HEK293T (cell line): Measurements from ENCODE around the gene CAMSAP3.

Experiments used
- CTCF ChIA-PET: fragments of 350-600 bp; formaldehyde crosslinking; extraction: SDS; loops from one replicate; lab custom pipeline; 2021; ENCODE audit warnings: antibody characterized with exemption, inconsistent platforms; lab: Yijun Ruan, JAX
- POLR2A ChIA-PET: fragments of 350-600 bp; formaldehyde crosslinking; extraction: SDS; loops from one replicate; lab custom pipeline; 2020; ENCODE audit warnings: antibody characterized with exemption, inconsistent platforms; lab: Yijun Ruan, JAX
- DNase-seq: peaks from one replicate; pipeline ENCODE4 v3.0.0; 2012; ENCODE audit warnings: mixed read lengths; ENCODE audit errors: extremely low spot score
- ARNT ChIP-seq: fragments of 450-650 bp; IDR thresholded peaks from 2 replicates; pipeline ENCODE4 v1.6.1; 2017; ENCODE audit warnings: mild to moderate bottlenecking
- BHLHE40 ChIP-seq: fragments of 450-650 bp; IDR thresholded peaks from 2 replicates; pipeline ENCODE4 v1.6.1; 2016; ENCODE audit warnings: mild to moderate bottlenecking, moderate library complexity, borderline replicate concordance
- CTBP1 ChIP-seq: fragments of 450-650 bp; IDR thresholded peaks from 2 replicates; pipeline ENCODE4 v1.6.1; 2016; ENCODE audit warnings: borderline replicate concordance
- ELF4 ChIP-seq: fragments of 450-650 bp; IDR thresholded peaks from 2 replicates; pipeline ENCODE4 v1.6.1; 2017; ENCODE audit warnings: antibody characterized with exemption
- FOXA1 ChIP-seq: fragments of 450-650 bp; IDR thresholded peaks from 2 replicates; pipeline ENCODE4 v1.6.1; 2016; ENCODE audit warnings: mild to moderate bottlenecking
- FOXK2 ChIP-seq: fragments of 450-650 bp; IDR thresholded peaks from 2 replicates; pipeline ENCODE4 v1.6.1; 2016; ENCODE audit warnings: mild to moderate bottlenecking
- FOXM1 ChIP-seq: fragments of 450-650 bp; IDR thresholded peaks from 2 replicates; pipeline ENCODE4 v1.6.1; 2017; ENCODE audit warnings: mild to moderate bottlenecking, borderline replicate concordance
- HDGF ChIP-seq: fragments of 450-650 bp; IDR thresholded peaks from 2 replicates; pipeline ENCODE4 v1.6.1; 2017; ENCODE audit warnings: antibody characterized with exemption, borderline replicate concordance
- L3MBTL2 ChIP-seq: fragments of 450-650 bp; conservative IDR thresholded peaks from 2 replicates; pipeline ENCODE4 v1.6.1; 2016; ENCODE audit warnings: mild to moderate bottlenecking
- LEF1 ChIP-seq: fragments of 450-650 bp; IDR thresholded peaks from 2 replicates; pipeline ENCODE4 v1.6.1; 2017; ENCODE audit warnings: mild to moderate bottlenecking, borderline replicate concordance
- NFRKB ChIP-seq: fragments of 450-650 bp; IDR thresholded peaks from 2 replicates; pipeline ENCODE4 v1.6.1; 2016; ENCODE audit warnings: mild to moderate bottlenecking, moderate library complexity
- SP1 ChIP-seq: fragments of 450-650 bp; IDR thresholded peaks from 2 replicates; pipeline ENCODE4 v1.6.1; 2017
- SUZ12 ChIP-seq: fragments of 450-650 bp; IDR thresholded peaks from 2 replicates; pipeline ENCODE4 v1.6.1; 2016; ENCODE audit warnings: mild to moderate bottlenecking
- TARDBP ChIP-seq: fragments of 450-650 bp; IDR thresholded peaks from 2 replicates; pipeline ENCODE4 v1.6.1; 2016
- ZNF384 ChIP-seq: fragments of 450-650 bp; IDR thresholded peaks from 2 replicates; pipeline ENCODE4 v1.6.1; 2016
- TF ChIP-seq, protein P1 (sequence below): fragments of 450-650 bp; IDR thresholded peaks from 2 replicates; pipeline ENCODE4 v1.6.1; 2016

Gene CAMSAP3

GRCh38 chr19:7661744-7662538 is 66.3 kb downstream of the CAMSAP3 start:
- no peak for DNase-seq
- POLR2A ChIA-PET = interaction anchor here (2.2 kb wide), 1 partner anchor 19 kb away, joined by 7 read pairs; the partner anchor contains the start of gene TRAPPC5
- CTCF ChIA-PET = interaction anchor here (1.0 kb wide), 1 partner anchor 10 kb away, joined by 4 read pairs; no protein-coding TSS in a partner anchor
- TF ChIP-seq FOXM1 = no peak
- no peak for TF ChIP-seq FOXK2
- no peak for TF ChIP-seq NFRKB
- TF ChIP-seq SUZ12 = no peak
- TF ChIP-seq HDGF = no peak
- no peak for TF ChIP-seq TARDBP
- TF ChIP-seq ZNF384 = no peak
- TF ChIP-seq ARNT = no peak
- TF ChIP-seq ELF4 = no peak
- TF ChIP-seq L3MBTL2 = no peak
- no peak for TF ChIP-seq FOXA1
- TF ChIP-seq, protein P1, sequence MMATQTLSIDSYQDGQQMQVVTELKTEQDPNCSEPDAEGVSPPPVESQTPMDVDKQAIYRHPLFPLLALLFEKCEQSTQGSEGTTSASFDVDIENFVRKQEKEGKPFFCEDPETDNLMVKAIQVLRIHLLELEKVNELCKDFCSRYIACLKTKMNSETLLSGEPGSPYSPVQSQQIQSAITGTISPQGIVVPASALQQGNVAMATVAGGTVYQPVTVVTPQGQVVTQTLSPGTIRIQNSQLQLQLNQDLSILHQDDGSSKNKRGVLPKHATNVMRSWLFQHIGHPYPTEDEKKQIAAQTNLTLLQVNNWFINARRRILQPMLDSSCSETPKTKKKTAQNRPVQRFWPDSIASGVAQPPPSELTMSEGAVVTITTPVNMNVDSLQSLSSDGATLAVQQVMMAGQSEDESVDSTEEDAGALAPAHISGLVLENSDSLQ = no peak
- no peak for TF ChIP-seq BHLHE40

- DNase-seq = no peak
- POLR2A ChIA-PET = interaction anchor here (2.2 kb wide), 1 partner anchor 18 kb away, joined by 7 read pairs; the partner anchor contains the start of gene TRAPPC5
- CTCF ChIA-PET = no interaction called here
- TF ChIP-seq, protein P1 = no peak
- TF ChIP-seq BHLHE40 (no peak), CTBP1 (no peak), ELF4 (no peak), SUZ12 (no peak), ZNF384 (no peak), NFRKB (no peak), SP1 (no peak), L3MBTL2 (no peak), ARNT (no peak), FOXM1 (no peak), FOXK2 (no peak), LEF1 (no peak), TARDBP (no peak), FOXA1 (no peak), HDGF (no peak)
Observed at GRCh38 chr19:7662657-7663056, 67.0 kb downstream of the CAMSAP3 start.

GRCh38 chr19:7663706-7664105 is 68.0 kb downstream of the CAMSAP3 start:
- POLR2A ChIA-PET = no interaction called here
- DNase-seq = no peak
- CTCF ChIA-PET = no interaction called here
- TF ChIP-seq BHLHE40 (no peak), CTBP1 (no peak), FOXK2 (no peak), SUZ12 (no peak), L3MBTL2 (no peak), ELF4 (no peak)

GRCh38 chr19:7665076-7665475 is 69.4 kb downstream of the CAMSAP3 start:
- CTCF ChIA-PET = no interaction called here
- no peak for TF ChIP-seq FOXK2
- TF ChIP-seq NFRKB = no peak
- TF ChIP-seq HDGF = no peak
- no peak for TF ChIP-seq ARNT
- DNase-seq = no peak
- POLR2A ChIA-PET = interaction anchor here (1.2 kb wide), 1 partner anchor 16 kb away, joined by 3 read pairs; the partner anchor contains the start of gene TRAPPC5
